HL-60 (cell line): ENCODE results near the gene CD163L1.

ENCODE experiments used
- DNase-seq, 2 experiments: peaks; one replicate each; pipeline ENCODE4 v3.0.0-alpha.2; 2010 to 2020; ENCODE audit warnings: low read depth in 1 of 2, low spot score in 1 of 2
- H3K27ac ChIP-seq: fragments of 250-450 bp; sonication (Bioruptor Pico); replicated peaks from 2 replicates; pipeline ENCODE4 v1.5.1; 2020; ENCODE audit warnings: mild to moderate bottlenecking, moderate library complexity
- H3K27me3 ChIP-seq: fragments of 250-450 bp; sonication (Bioruptor Pico); 2 replicates; pipeline ENCODE4 v1.5.1; 2021; ENCODE audit warnings: mild to moderate bottlenecking, moderate library complexity; ENCODE audit not compliant: insufficient read depth, poor library complexity, severe bottlenecking
- H3K4me3 ChIP-seq: replicated peaks from 2 replicates; pipeline ENCODE4 v1.5.1; 2011; ENCODE audit warnings: mild to moderate bottlenecking, control low read depth, low read length; ENCODE audit not compliant: insufficient read depth
- GABPA ChIP-seq: IDR thresholded peaks from 2 replicates; pipeline ENCODE4 v1.6.1; 2012; ENCODE audit warnings: low read depth
- POLR2AphosphoS5 ChIP-seq: IDR thresholded peaks from 2 replicates; pipeline ENCODE4 v1.6.1; 2012; ENCODE audit warnings: low read depth
- SPI1 ChIP-seq: IDR thresholded peaks from 2 replicates; pipeline ENCODE4 v1.6.1; 2012; ENCODE audit warnings: low read depth, mild to moderate bottlenecking, borderline replicate concordance
- TF ChIP-seq, protein P1 (sequence below): IDR thresholded peaks from 2 replicates; pipeline ENCODE4 v1.6.1; 2012; ENCODE audit warnings: low read depth; ENCODE audit not compliant: insufficient replicate concordance
- TF ChIP-seq, protein P2 (sequence below): IDR thresholded peaks from one replicate; pipeline ENCODE4 v1.5.1; 2011; ENCODE audit warnings: low read length, control low read depth, inconsistent platforms; ENCODE audit not compliant: insufficient read depth

Gene CD163L1

DNA sequence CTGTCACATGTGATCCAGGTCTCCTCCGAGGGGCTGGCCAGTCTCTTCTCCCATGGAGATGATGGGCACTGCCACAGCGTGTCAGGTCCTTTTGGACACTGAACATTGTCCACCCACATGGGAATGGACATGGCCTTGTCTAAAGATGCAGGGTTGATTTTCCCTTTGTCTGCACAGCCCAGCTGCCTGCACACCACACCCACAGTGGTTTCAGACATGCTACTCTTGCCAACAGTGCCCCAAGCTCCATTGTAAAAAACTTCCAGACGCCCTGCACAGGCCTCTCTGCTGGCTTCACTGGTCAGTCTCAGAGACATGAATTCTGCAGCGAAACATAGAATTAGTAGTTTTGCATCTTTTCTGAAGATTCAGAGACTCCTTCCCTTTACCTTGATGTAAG lies 41.1 kb upstream of the CD163L1 start:
- peaks cover 9% of the 10 kb centered on the region for H3K27me3 ChIP-seq
- H3K27ac ChIP-seq, result no peak overlapping the region
- DNase-seq, result no peak
- TF ChIP-seq, protein P1, sequence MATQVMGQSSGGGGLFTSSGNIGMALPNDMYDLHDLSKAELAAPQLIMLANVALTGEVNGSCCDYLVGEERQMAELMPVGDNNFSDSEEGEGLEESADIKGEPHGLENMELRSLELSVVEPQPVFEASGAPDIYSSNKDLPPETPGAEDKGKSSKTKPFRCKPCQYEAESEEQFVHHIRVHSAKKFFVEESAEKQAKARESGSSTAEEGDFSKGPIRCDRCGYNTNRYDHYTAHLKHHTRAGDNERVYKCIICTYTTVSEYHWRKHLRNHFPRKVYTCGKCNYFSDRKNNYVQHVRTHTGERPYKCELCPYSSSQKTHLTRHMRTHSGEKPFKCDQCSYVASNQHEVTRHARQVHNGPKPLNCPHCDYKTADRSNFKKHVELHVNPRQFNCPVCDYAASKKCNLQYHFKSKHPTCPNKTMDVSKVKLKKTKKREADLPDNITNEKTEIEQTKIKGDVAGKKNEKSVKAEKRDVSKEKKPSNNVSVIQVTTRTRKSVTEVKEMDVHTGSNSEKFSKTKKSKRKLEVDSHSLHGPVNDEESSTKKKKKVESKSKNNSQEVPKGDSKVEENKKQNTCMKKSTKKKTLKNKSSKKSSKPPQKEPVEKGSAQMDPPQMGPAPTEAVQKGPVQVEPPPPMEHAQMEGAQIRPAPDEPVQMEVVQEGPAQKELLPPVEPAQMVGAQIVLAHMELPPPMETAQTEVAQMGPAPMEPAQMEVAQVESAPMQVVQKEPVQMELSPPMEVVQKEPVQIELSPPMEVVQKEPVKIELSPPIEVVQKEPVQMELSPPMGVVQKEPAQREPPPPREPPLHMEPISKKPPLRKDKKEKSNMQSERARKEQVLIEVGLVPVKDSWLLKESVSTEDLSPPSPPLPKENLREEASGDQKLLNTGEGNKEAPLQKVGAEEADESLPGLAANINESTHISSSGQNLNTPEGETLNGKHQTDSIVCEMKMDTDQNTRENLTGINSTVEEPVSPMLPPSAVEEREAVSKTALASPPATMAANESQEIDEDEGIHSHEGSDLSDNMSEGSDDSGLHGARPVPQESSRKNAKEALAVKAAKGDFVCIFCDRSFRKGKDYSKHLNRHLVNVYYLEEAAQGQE, result no peak
- TF ChIP-seq SPI1, result no peak
- TF ChIP-seq, protein P2, sequence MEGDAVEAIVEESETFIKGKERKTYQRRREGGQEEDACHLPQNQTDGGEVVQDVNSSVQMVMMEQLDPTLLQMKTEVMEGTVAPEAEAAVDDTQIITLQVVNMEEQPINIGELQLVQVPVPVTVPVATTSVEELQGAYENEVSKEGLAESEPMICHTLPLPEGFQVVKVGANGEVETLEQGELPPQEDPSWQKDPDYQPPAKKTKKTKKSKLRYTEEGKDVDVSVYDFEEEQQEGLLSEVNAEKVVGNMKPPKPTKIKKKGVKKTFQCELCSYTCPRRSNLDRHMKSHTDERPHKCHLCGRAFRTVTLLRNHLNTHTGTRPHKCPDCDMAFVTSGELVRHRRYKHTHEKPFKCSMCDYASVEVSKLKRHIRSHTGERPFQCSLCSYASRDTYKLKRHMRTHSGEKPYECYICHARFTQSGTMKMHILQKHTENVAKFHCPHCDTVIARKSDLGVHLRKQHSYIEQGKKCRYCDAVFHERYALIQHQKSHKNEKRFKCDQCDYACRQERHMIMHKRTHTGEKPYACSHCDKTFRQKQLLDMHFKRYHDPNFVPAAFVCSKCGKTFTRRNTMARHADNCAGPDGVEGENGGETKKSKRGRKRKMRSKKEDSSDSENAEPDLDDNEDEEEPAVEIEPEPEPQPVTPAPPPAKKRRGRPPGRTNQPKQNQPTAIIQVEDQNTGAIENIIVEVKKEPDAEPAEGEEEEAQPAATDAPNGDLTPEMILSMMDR, result no peak
- TF ChIP-seq GABPA, result no peak
- no peak for TF ChIP-seq POLR2AphosphoS5
- H3K4me3 ChIP-seq, result no peak overlapping the region

DNA sequence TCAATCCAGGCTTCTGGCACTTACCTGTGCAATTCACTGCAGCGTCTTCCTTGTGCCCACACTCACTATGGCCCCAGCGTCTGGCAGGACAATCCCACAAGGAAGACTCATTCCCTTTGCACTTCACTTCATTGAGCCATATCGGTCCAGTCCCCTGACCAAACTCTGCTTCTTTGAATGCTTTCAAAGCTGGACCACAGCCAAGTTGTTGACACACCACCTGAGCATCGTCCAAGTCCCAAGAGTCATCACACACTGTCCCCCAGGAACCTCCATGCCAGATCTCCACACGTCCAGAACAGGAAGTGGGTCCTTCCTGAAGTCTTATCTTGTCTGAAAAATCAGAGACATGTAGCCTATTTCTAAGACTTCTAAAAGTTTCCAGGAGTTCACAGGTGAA lies 39.4 kb upstream of the CD163L1 start:
- TF ChIP-seq GABPA, result no peak
- no peak for TF ChIP-seq SPI1
- TF ChIP-seq, protein P2, result no peak
- no peak for TF ChIP-seq POLR2AphosphoS5
- TF ChIP-seq, protein P1, result no peak

DNA sequence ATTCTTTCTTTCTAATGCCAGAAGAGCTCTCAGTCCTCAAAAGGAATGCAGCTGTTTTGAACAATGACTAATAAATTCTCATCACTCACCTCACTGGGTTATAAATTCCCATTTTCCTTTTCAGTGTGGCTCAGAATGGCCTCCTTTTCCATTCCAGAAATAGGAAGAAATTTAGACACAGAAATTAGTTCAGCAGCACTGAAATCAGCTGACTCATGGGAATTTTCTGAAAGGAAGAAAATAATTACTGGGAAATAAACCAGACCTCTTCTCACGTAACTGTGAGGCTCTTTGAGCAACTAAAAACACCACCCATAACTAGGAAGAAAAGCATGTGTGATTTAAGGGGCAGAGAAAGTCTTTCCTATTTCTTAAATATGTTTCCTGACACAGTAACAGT lies 35.8 kb upstream of the CD163L1 start:
- DNase-seq, result no peak
- Histone ChIP-seq H3K27ac (no peak overlapping the region), H3K27me3 (no peaks in the 10 kb centered on the region), H3K4me3 (no peak overlapping the region)
- TF ChIP-seq GABPA (no peak), POLR2AphosphoS5 (no peak)
- TF ChIP-seq, protein P1, result no peak
- TF ChIP-seq, protein P2, result no peak

More for the DNA sequence above, 39.4 kb upstream of the CD163L1 start:
- no peak for DNase-seq
- Histone ChIP-seq H3K4me3 (no peak overlapping the region), H3K27me3 (peaks cover 3% of the 10 kb centered on the region), H3K27ac (no peak overlapping the region)
